ENCODE data around the gene VSTM2B.

The VSTM2B gene

GRCh38 chr19:29497241-29497640 is 28.6 kb upstream of the VSTM2B start:
- DNase-seq = no peak

- DNase-seq = no peak
Measured at GRCh38 chr19:29497686-29498436, 27.9 kb upstream of the VSTM2B start.

DNA sequence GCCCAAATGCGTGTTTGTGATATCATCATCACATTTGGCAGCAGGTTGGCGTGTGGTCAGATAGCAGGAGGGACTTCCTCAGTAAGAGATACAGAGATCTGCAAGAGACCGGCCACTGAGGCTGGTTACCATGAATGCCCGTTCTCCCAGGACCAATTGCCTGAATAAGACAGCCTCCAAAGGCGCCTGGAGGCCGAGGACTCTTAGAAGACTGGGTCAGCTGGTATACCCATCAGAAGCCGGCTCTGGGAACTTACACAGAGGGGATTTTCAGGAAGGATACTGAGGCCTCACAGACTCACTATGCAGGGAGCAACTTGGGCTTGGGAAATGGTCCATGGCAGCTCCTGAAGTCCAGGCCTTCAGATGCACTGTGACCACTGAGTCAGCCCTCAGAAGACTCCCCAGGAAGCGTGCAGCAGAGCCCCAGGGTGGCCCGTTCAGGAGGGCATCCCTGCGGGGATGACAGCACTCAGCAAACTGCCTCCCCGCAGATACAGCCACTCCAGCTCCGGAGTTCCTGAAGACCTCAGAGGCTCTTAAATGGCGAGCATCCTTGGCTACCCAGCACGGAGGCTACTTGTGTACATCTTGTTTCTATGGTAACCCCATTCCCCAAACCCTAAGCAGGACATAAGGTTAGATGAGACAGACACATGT is 26.4 kb upstream of the VSTM2B start:
- no peak for DNase-seq

GRCh38 chr19:29499921-29500590 is 25.7 kb upstream of the VSTM2B start:
- DNase-seq = no peak

GRCh38 chr19:29501816-29502580 is 23.8 kb upstream of the VSTM2B start:
- no peak for DNase-seq

DNA sequence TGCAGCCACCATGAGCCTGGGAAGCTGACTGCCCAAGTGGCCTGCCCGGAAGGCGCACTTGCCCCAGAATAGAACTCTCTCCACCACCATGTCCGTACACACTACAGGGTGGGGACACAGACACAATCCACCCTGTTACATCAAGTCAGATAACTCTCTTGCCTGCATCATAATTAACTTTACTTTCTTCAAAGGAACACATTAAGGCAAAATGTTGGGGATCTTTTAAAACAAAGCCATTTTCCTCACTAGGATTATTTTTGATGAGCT is 23.3 kb upstream of the VSTM2B start:
- no peak for DNase-seq

DNA sequence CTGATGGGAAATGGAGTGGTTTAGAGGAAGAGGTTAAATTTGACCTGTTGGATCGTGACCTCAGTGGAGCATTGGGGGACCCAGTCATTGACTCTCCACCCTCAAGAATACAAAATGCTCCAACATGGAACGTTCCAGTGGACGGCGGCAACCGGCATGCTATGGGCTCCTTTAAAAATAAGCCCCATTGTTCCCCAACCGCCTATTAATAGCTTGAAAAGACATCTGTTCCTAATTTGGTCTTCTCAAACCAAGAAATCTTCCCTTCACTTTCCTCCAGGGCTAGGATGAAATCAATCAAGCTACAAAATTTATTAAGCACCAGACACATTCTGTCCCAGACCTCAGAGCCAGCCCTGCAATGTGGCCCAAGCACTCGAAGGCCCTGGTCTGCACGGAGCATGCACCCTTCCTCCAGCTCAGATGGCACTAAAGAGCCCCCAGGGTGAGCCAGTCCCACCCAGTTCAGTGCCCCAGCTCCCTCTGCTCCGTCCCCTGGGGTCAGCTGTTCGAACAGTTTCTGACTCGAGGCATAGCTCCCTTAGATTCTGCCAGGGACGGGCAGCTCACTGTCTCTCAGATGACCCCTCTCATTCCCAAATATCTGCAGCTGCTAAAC is 22.5 kb upstream of the VSTM2B start:
- DNase-seq = no peak

- no peak for DNase-seq
Measured at GRCh38 chr19:29503785-29504184, 22.0 kb upstream of the VSTM2B start.

DNA sequence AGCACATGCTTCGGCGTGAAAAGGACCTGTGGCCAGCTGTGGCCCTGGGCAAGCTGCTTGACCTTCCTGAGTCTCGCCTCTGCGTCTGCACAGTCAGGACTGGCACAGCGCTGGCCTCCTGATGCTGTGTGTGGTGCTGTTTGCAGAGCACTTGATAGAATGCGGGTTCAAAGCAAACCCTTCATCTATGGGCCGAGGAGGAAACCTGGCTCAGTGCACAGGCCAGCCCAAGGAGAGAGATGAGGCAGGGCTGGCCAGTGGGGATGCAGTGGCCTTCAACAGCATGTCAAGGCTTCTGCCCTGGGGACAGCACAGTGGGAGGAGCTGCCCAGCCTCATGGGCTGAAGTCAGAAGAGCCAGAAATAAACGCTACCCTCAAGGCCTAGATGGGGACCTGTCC is 21.3 kb upstream of the VSTM2B start:
- DNase-seq = no peak

DNA sequence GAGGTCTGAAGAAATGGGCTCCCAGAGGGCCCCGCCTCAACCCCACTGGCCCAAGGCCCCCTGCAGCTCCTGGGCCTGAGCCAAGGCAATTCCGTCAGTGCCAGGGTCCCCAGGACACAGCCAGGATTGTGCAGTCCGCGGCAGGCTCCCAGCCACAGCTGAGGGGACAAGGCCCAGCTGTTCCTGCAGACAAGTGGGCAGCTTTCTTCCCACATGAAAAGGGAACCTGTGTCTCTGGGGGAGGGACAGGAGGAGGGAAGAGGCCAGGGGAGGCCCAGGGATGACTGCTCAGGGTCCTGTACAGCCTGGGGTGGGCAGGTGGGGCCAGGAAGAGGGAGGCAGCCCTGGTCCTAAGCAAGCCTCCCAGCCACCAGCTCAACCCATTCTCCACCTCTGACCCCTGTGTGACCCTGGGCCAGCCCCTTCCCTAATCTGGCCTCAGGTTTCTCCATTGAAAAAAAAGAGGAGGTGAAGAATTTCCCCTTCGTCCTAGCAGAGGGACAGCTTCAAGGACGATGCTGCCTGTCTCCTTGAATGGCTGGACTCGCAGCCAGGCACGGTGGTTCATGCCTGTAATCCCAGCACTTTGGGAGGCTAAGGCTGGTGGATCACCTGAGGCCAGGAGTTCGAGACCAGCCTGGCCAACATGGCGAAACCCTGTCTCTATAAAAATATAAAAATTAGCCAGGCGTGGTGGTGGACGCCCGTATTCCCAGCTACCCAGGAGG is 20.5 kb upstream of the VSTM2B start:
- DNase-seq = no peak

GRCh38 chr19:29506619-29506911 is 19.2 kb upstream of the VSTM2B start:
- no peak for DNase-seq

DNA sequence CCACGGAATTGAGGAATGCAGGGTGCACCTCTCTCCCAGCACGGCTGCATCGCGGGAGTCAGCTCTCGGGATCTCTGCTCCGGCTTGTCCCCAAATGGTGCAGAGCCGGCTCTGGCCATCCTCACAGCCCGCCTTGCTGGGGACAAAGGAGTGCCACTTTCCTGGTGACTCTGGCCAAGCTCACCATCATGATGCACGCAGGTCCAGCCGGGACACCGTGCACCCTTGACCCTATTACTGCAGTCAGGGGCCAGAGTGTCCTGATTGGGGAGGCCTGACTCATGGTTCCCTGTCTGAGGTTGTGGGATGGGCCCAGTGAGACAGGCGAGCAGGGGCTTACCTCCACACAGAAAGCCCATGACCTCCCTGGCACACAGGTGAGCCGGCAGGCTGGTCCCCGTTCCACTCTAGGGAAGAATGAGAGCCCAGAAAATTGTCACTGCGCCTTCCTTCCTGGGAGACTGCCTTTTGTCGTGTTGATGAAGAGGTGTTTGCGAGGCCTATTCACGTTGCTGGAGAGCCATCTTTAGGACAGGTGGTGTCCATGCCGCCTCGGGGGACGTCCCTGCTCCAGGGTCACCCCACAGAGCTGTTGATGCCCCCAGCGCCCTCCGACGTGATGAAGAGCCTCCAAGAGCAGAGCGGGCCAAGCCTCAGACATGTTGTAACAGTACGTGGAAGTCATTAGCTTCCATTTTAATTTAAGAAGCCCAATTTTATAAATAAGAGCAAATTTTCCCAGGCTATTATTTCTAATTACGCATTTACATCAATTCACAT is 18.5 kb upstream of the VSTM2B start:
- DNase-seq = no peak

GRCh38 chr19:29508181-29508580 is 17.6 kb upstream of the VSTM2B start:
- no peak for DNase-seq

DNA sequence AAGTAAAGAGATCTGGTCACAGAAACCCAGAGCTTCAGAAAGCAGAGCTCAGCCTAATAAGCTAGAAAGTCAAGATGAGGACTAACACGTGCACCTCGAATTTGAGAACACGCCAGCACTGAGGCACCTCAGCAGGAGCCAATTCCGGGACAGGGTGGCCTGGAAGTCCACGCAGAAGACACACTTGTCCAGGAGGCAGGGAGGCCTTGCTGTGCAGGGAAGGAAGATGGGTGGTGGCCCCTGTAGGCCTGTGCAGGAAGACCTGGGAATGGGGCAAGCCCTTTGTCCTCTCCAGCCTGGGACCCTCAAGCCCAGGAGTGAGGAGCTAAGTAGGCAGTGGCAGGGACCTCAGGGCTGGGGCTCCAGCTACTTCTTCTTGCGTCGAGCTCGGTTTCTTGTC is 16.3 kb upstream of the VSTM2B start:
- no peak for DNase-seq

GRCh38 chr19:29510701-29511265 is 15.0 kb upstream of the VSTM2B start:
- DNase-seq = no peak

- DNase-seq = no peak
Measured at GRCh38 chr19:29511768-29512167, 14.0 kb upstream of the VSTM2B start.

DNA sequence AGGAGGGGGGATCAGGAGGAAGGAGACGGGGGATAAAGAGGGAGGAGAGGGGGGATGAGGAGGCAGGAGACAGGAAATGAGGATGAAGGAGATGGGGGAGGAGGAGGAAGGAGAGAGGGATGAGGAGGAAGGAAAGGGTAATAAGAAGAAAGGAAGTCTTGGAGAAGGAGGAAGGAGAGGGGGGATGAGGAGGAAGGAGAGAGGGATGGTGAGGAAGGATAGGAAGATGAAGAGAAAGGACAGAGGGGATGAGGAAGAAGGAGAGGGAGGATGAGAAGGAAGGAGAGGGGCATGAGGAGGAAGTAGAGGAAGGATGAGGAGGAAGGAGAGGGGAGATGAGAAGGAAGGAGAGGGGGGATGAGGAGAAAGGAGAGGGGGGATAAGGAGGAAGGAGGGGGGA is 13.0 kb upstream of the VSTM2B start:
- DNase-seq = no peak

- DNase-seq = no peak
Measured at GRCh38 chr19:29514525-29515232, 11.1 kb upstream of the VSTM2B start.

- no peak for DNase-seq
Measured at GRCh38 chr19:29515233-29515619, 10.6 kb upstream of the VSTM2B start.

DNA sequence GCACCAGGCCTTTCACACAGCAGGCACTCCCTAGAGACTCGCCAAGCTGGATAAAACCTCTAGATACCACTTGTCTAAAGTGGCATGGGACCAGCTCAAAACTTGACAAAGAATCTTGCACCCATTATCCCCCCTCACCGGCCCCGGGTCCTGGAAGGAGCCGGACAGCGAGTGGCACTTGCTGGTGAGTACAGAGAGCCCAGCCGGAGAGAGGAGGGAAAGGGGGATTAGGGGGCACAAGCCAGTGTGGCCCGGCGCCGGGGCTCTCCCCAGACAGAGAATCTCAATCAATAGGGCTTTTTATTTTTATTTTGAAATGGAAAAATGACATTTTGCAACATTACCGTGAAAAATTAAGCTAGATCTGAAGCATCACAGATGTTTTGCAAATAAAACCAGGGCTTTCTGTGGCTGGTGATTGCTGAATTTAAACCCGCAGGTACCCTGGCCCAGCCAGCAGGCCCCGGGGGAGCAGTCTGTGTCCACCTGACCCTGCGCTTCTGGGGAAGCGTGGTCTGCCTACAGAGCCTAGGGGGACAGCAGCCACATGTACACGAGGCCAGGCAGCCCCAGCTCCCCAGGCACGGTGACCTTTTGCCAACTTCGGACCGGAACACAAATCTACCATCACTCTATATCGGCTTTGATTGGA is 10.0 kb upstream of the VSTM2B start:
- no peak for DNase-seq
